ENCODE measurements around the gene SEPTIN7.

The SEPTIN7 gene

GRCh38 chr7:35792873-35793489 lies 7.9 kb upstream of the SEPTIN7 start:
- Histone ChIP-seq H3K27ac (no peak overlapping the region), H3K27me3 (ENCODE audit: control insufficient read depth, insufficient read depth, low read length) (no peaks in the 10 kb centered on the region), H3K4me1 (no peaks in the 10 kb centered on the region)

DNA sequence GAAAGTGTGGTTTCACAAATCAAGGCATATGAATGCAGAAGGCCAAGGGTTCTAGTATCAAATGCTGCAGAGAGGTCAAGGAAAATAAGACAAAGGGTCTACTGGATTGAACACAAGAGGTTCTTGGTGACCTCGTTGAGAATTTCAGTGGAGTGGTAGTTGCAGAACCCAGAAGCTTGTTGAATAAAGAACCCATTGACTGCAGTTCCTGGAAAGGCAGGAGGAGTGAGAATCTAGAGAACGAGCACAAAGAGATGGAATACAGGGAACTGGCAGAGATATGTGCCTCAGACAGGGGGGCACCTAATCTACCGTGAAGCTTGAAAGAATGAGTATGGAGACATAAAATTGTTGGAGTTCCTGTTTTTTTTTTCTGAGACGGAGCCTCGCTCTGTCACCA lies 3.5 kb upstream of the SEPTIN7 start:
- Histone ChIP-seq H3K27ac (no peak overlapping the region), H3K4me1 (no peaks in the 10 kb centered on the region), H3K27me3 (ENCODE audit: control insufficient read depth, insufficient read depth, low read length) (no peaks in the 10 kb centered on the region), H3K9me3 (ENCODE audit: control insufficient read depth, low read length) (no peaks in the 10 kb centered on the region), H3K4me2 (ENCODE audit: low read length) (no peak overlapping the region), H3K9ac (no peak overlapping the region), H3K79me2 (no peaks in the 10 kb centered on the region), H3K36me3 (ENCODE audit: control insufficient read depth, insufficient read depth, low read length) (no peaks in the 10 kb centered on the region), H3K4me3 (ENCODE audit: low read depth, low read length) (no peak overlapping the region), H2AFZ (no peak overlapping the region)
- TF ChIP-seq CTCF (IDR thresholded peaks at IDR 0.05), result no peak

More at GRCh38 chr7:35792873-35793489, 7.9 kb upstream of the SEPTIN7 start:
- Histone ChIP-seq H3K9ac (no peak overlapping the region), H3K36me3 (ENCODE audit: control insufficient read depth, insufficient read depth, low read length) (no peaks in the 10 kb centered on the region), H3K79me2 (no peaks in the 10 kb centered on the region), H3K4me3 (ENCODE audit: low read depth, low read length) (no peak overlapping the region), H2AFZ (no peak overlapping the region), H3K4me2 (ENCODE audit: low read length) (no peak overlapping the region), H3K9me3 (ENCODE audit: control insufficient read depth, low read length) (no peaks in the 10 kb centered on the region)
- TF ChIP-seq CTCF (IDR thresholded peaks at IDR 0.05), result no peak

DNA sequence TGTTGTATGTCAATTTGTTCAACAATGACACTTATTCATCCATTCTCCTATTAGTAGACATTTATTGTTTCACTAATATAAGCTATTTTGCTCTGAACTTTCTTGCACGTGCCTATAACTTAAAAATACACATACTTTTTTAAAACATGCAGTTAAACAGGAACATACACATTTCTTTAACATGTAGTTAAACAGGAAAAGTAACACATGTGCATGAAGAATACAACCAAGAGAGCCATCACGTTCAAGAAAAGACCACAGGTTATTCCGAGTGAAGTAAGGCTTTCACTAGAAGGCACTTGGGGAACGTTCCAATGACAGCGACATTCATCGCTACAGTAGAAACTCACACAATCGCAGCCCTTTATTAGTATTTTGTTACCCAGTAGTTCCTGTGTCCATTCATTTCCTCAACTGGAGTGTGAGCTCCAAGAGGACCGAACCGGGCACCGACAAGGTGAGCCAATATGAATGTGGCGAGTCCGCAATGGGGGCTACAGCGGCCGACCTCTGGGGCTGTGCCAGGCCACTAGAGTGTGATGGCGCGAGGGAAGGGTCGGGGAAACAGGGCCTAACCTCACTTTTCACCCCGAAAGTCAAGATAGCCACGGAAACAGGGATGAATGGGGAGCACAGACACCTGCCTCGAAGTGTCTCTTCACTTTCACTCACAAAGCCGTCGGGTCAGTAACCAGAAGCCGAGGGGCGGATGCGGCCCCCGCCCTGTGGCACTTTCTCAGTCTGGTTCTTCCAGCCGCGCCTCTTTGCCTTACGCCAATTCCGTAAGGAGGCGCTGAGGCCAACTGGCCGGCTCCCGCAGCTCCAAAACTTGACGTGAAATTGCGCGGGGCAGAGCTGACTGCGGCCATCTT lies 775 bp upstream of the SEPTIN7 start:
- Histone ChIP-seq H3K9ac (peak overlapping the region; percentile 33), H3K27me3 (ENCODE audit: control insufficient read depth, insufficient read depth, low read length) (no peaks in the 10 kb centered on the region), H3K27ac (peak overlapping the region; percentile 95), H3K9me3 (ENCODE audit: control insufficient read depth, low read length) (no peaks in the 10 kb centered on the region), H3K4me3 (ENCODE audit: low read depth, low read length) (peak overlapping the region; percentile 84), H3K36me3 (ENCODE audit: control insufficient read depth, insufficient read depth, low read length) (no peaks in the 10 kb centered on the region), H3K4me1 (peaks cover 8% of the 10 kb centered on the region), H3K79me2 (peaks cover 18% of the 10 kb centered on the region), H2AFZ (peak overlapping the region; percentile 76), H3K4me2 (ENCODE audit: low read length) (peak overlapping the region; percentile 90)
- peak; percentile 24 for TF ChIP-seq CTCF (IDR thresholded peaks at IDR 0.05)

- Histone ChIP-seq H3K9me3 (ENCODE audit: control insufficient read depth, low read length) (no peaks in the 10 kb centered on the region), H3K9ac (peak overlapping the region; percentile 56), H3K36me3 (ENCODE audit: control insufficient read depth, insufficient read depth, low read length) (no peaks in the 10 kb centered on the region), H3K4me2 (ENCODE audit: low read length) (peak overlapping the region; percentile 80), H3K27ac (peak overlapping the region; percentile 95), H2AFZ (peak overlapping the region; percentile 76), H3K27me3 (ENCODE audit: control insufficient read depth, insufficient read depth, low read length) (no peaks in the 10 kb centered on the region), H3K4me3 (ENCODE audit: low read depth, low read length) (peak overlapping the region; percentile 84), H3K79me2 (peaks cover 33% of the 10 kb centered on the region), H3K4me1 (peaks cover 10% of the 10 kb centered on the region)
- TF ChIP-seq CTCF (IDR thresholded peaks at IDR 0.05), result peak; percentile 67
These were observed 690 bp downstream of the SEPTIN7 start for GRCh38 chr7:35801392-35802101.
